Naive thymus-derived CD8-positive, alpha-beta T cell (primary cell): ENCODE measurements around the gene ABTB2. TPM values are rescaled to one million over a fixed set of nuclear protein-coding genes. Genes with fewer than 3 reads are reported as not detected.

Experiments
- ATAC-seq, 2 donors: fragments of 150-1000 bp; cut with Tn5 transposase in 1 of 2; sonication (Bioruptor Pico), chemical (Tn5 transposase) in 1 of 2; 1 replicate in 1 of 2; 2 replicates in 1 of 2; pipeline ENCODE4 v1.10.0; 2021; ENCODE audit warnings: mild to moderate bottlenecking in 2 of 2, moderate library complexity in 2 of 2
- POLR2A ChIA-PET: fragments of 350-600 bp; sonication (Branson Sonifier 250); formaldehyde crosslinking; loops from one replicate; lab custom pipeline; 2021; ENCODE audit warnings: antibody characterized with exemption; lab: Charles Lee
- DNase-seq, 10 donors: peaks; one replicate each; pipeline versions ENCODE4 v3.0.0 to v3.0.0-alpha.2; 2020 to 2022
- H3K27ac Mint-ChIP-seq, 10 donors: one replicate each; pipeline ENCODE4 v1.8.0; 2020 to 2022; ENCODE audit warnings: mild to moderate bottlenecking in 10 of 10, mixed read lengths in 10 of 10, moderate library complexity in 4 of 10, inconsistent platforms in 1 of 10
- H3K27me3 Mint-ChIP-seq, 5 donors: one replicate each; pipeline ENCODE4 v1.8.0; 2021 to 2022; ENCODE audit warnings: mixed read lengths in 5 of 5
- H3K36me3 Mint-ChIP-seq, 3 donors: one replicate each; pipeline ENCODE4 v1.8.0; 2020 to 2022; ENCODE audit warnings: mixed read lengths in 3 of 3, mild to moderate bottlenecking in 2 of 3, inconsistent platforms in 1 of 3
- H3K4me1 Mint-ChIP-seq, 4 donors: one replicate each; pipeline ENCODE4 v1.8.0; 2021 to 2022; ENCODE audit warnings: mixed read lengths in 4 of 4
- H3K4me3 Mint-ChIP-seq, 10 donors: one replicate each; pipeline ENCODE4 v1.8.0; 2020 to 2022; ENCODE audit warnings: mild to moderate bottlenecking in 10 of 10, mixed read lengths in 10 of 10, moderate library complexity in 6 of 10, inconsistent platforms in 1 of 10
- H3K9me3 Mint-ChIP-seq, 9 donors: one replicate each; pipeline ENCODE4 v1.8.0; 2020 to 2022; ENCODE audit warnings: mixed read lengths in 9 of 9, mild to moderate bottlenecking in 3 of 9, inconsistent platforms in 1 of 9, moderate library complexity in 1 of 9
- polyA plus RNA-seq, 3 donors: library from polyadenylated mRNA; unstranded; fragments of 300-500 nt; fragmentation: Illumina TruSeq; gene quantifications; one replicate each; pipeline ENCODE4 v1.2.3, GENCODE V29; 2021
- total RNA-seq, 8 experiments: library from RNA in 2 of 8; stranded (reverse) in 2 of 8; gene quantifications; one replicate each; pipeline ENCODE4 v1.2.3 and lab custom pipeline; 2021 to 2026

Gene ABTB2
- total and polyA plus RNA-seq, 5 experiments from 2014 or later = 0.05 to 0.81 (median 0.69) TPM; not detected in 2

DNA sequence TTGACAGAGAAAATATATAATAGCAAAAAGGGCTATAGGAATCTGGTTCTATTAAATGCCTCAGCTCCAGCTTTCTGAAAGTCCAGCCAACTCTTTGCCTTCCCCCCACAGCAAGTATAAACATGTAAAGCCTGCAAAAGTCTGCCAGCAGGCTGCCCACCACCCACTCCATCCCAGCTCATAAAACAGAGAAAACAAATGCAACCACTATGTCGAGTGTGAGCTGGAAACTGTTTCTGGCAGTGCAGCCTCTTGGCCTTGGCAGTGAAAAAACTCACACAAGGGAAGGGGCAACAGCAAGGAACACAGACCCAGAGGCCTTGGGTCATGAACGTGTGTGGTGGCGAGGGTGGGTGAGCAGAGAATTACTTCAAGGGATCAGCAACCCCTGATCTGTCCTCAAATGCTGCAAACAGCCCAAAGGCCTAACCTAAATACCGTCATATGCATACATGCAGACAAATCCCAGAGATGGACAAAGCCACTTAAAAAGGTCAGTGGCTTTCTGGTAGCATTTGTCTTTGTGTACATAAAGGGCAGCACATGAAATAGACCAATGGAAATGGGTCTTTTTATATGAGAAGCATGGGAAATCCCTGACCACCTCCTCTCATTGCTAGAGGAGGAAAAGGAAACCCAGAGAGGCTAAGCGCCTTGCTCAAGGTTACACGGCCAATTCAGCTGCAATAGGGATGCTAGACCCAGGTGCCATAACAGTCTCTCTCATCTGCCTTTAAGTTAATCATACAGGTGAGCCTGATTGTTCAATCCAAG is 177.6 kb downstream of the ABTB2 start:
- POLR2A ChIA-PET = no interaction called here
- H3K27ac Mint-ChIP-seq = no peak overlapping the region

GRCh38 chr11:34179026-34179675 is 178.7 kb downstream of the ABTB2 start:
- POLR2A ChIA-PET = interaction anchor here (0.7 kb wide), 1 partner anchor 8 kb away, joined by 5 read pairs; no protein-coding TSS in a partner anchor
- H3K27ac Mint-ChIP-seq = no peak overlapping the region
- peaks cover 0 to 6% (median 2%) of the 10 kb centered on the region in 4 donors for H3K4me1 Mint-ChIP-seq
- no peaks in the 10 kb centered on the region for H3K36me3 Mint-ChIP-seq
- ATAC-seq (no peak), DNase-seq (no peak)
- no peaks in the 10 kb centered on the region for H3K9me3 Mint-ChIP-seq
- H3K27me3 Mint-ChIP-seq = peaks cover 0 to 2% (median 0%) of the 10 kb centered on the region in 5 donors
- H3K4me3 Mint-ChIP-seq = no peak overlapping the region

More for the DNA sequence above, 177.6 kb downstream of the ABTB2 start:
- H3K9me3 Mint-ChIP-seq = no peaks in the 10 kb centered on the region
- DNase-seq = no peak
- ATAC-seq = no peak
- H3K4me1 Mint-ChIP-seq = peaks cover 0 to 3% (median 0%) of the 10 kb centered on the region in 4 donors
- peaks cover 0 to 2% (median 0%) of the 10 kb centered on the region in 5 donors for H3K27me3 Mint-ChIP-seq
- no peaks in the 10 kb centered on the region for H3K36me3 Mint-ChIP-seq
- H3K4me3 Mint-ChIP-seq = no peak overlapping the region

DNA sequence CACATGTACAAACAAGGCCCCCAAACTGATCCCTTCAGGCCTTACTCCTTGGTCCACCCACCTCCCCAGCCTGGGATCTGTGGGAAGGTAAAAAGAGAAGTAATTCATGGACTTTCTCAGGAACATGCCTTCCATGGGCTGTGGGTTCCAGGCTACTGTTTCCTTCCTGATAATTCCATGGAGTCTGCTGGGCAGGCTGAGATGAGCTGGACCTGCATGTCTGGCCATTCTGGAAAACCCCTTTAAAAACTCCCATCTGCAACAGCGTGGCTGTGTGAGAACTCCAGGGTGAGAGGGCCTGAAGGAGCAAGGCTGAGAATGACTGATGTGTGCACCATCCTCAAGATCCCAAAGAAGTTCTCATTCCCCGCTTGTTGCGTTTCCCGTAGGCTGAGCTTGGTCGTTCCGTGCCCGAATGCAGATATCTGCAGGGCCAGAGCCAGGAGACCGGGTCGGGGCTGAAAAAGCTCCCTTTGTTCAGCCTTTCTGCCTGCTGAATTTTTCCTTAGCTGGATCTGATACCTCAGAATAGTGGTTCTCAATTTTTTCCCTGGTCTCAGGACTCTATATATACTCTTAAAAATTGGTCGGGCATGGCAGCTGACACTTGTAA is 179.5 kb downstream of the ABTB2 start:
- H3K27me3 Mint-ChIP-seq = peaks cover 0 to 2% (median 0%) of the 10 kb centered on the region in 5 donors

GRCh38 chr11:34176751-34177209 is 181.0 kb downstream of the ABTB2 start:
- Mint-ChIP-seq H3K4me3 (no peak overlapping the region), H3K27me3 (peaks cover 0 to 9% (median 5%) of the 10 kb centered on the region in 5 donors), H3K36me3 (no peaks in the 10 kb centered on the region), H3K9me3 (no peaks in the 10 kb centered on the region), H3K27ac (no peak overlapping the region), H3K4me1 (peaks cover 2 to 6% (median 4%) of the 10 kb centered on the region in 4 donors)
- no peak for ATAC-seq
- DNase-seq = no peak
- POLR2A ChIA-PET = no interaction called here

More for the DNA sequence above, 179.5 kb downstream of the ABTB2 start:
- peaks cover 2 to 6% (median 4%) of the 10 kb centered on the region in 4 donors for H3K4me1 Mint-ChIP-seq
- ATAC-seq (no peak), DNase-seq (no peak)
- H3K4me3 Mint-ChIP-seq = no peak overlapping the region
- no peak overlapping the region for H3K27ac Mint-ChIP-seq
- H3K36me3 Mint-ChIP-seq = no peaks in the 10 kb centered on the region
- H3K9me3 Mint-ChIP-seq = no peaks in the 10 kb centered on the region
- POLR2A ChIA-PET = no interaction called here

DNA sequence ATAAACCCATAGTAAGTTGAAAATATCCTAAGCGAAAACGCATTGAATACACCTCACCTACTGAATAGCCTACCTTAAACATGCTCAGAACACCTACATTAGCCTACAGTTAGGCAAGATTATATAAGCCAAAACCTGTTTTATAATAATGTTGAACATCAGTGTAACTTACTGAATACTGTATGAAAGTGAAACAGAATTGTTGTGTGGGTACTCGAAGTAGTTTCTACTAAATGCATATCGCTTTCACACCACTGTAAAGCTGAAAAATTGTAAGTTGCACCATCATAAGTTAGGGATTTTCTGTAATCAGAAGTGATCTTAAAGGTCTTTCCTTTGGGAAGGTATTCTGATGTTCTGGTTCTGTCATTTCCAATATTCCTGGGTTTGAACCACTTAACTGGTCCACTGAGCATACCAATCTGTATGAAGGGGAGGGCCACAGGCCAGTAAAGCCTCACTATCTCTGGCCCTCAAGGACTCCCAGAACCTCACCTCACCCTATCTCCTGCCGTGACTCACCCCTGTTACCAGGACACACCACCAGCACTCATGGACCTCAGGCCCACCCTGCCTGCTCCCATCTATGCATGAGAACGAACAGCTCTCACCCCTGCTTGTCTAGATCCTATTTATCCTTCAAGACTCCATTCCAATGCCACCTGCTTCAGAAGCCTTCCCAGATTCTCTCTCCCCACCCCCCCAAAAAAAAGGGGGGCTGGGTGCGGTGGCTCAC is 182.4 kb downstream of the ABTB2 start:
- Mint-ChIP-seq H3K27me3 (peaks cover 3 to 9% (median 5%) of the 10 kb centered on the region in 5 donors), H3K27ac (peak overlapping the region in 1 of 10 donors; percentile 71), H3K36me3 (no peaks in the 10 kb centered on the region), H3K4me1 (peaks cover 2 to 6% (median 4%) of the 10 kb centered on the region in 4 donors), H3K9me3 (no peaks in the 10 kb centered on the region), H3K4me3 (peak overlapping the region in 3 of 10 donors; percentile 10 to 45 (median 33))
- ATAC-seq = no peak
- no peak for DNase-seq
- POLR2A ChIA-PET = interaction anchor here (0.5 to 1.7 kb wide), 2 partner anchors 36 to 182 kb away, joined by 4 to 30 read pairs; partner anchors contain the start of gene ABTB2

DNA sequence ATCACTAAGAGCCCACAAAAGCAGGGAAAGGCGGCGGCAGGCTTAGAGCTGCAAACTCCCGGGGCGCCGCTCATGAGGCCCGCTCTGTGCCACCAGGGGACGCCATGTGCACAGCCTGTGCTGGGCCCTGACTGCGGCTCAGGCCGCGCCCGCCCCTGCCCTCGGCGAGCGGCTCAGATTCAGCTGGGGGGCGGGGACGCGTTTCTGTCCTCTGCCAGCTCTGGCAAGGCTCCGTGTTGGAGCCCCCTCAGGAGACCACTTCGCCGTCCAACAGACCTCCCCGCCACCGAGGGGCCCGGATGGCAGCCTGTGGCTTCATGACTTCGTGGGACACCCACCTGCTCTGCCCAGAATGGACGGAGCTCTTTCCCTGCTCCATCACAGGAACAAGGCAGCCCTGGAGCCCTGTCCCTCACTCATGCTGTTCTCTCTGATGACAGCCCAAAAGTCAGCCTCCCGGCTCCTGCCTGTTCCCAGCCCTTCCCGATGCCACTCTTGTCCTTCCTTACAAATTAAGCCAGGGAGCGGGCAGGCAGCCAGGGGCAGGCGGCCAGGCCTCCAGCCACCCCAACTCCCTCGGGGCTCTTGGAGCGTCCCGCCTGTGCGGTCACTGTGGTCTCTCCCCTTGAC is 183.3 kb downstream of the ABTB2 start:
- peaks cover 4 to 13% (median 7%) of the 10 kb centered on the region in 5 donors for H3K27me3 Mint-ChIP-seq
- H3K36me3 Mint-ChIP-seq = no peaks in the 10 kb centered on the region
- POLR2A ChIA-PET = interaction anchor here (0.7 to 1.7 kb wide), 5 partner anchors 33 to 278 kb away, joined by 3 to 30 read pairs (median 3); partner anchors contain the start of gene ABTB2

GRCh38 chr11:34173050-34173449 is 184.8 kb downstream of the ABTB2 start:
- DNase-seq (no peak), ATAC-seq (no peak)
- Mint-ChIP-seq H3K4me3 (peak overlapping the region in 1 of 10 donors; percentile 26), H3K27ac (no peak overlapping the region), H3K4me1 (peaks cover 2 to 6% (median 4%) of the 10 kb centered on the region in 4 donors), H3K36me3 (no peaks in the 10 kb centered on the region), H3K9me3 (no peaks in the 10 kb centered on the region), H3K27me3 (peaks cover 4 to 13% (median 7%) of the 10 kb centered on the region in 5 donors)
- POLR2A ChIA-PET = interaction anchor here (0.6 kb wide), 1 partner anchor 1401 kb away, joined by 3 read pairs; no protein-coding TSS in a partner anchor

More for the DNA sequence above, 183.3 kb downstream of the ABTB2 start:
- Mint-ChIP-seq H3K27ac (peak overlapping the region in 1 of 10 donors; percentile 62), H3K9me3 (no peaks in the 10 kb centered on the region), H3K4me3 (peak overlapping the region in 9 of 10 donors; percentile 39 to 73 (median 54)), H3K4me1 (peaks cover 2 to 6% (median 4%) of the 10 kb centered on the region in 4 donors)
- peak; percentile 100 for ATAC-seq
- DNase-seq = peak; percentile 63 to 88 (median 76)

DNA sequence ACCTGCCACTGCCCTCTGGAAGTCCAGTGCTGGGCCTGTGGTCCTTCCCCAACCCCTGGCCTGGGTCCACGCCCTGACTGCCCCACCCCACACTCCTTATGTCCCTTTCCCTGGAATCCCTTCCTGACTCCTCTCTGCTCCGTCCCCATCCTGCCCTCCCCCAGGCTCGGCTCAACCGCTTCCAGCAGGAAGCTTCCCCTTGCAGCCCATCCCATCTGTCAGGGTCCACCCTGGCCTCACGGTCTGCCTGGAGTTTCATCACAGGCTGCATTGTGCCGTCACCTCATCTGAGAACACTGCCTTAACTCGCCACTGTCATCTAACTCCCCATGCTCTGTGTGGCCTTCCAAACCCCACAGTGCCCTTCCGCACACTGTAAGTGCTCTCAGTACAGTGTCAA is 188.1 kb downstream of the ABTB2 start:
- Mint-ChIP-seq H3K27me3 (peaks cover 4 to 13% (median 7%) of the 10 kb centered on the region in 5 donors), H3K4me1 (peaks cover under 1 to 4% (median 2%) of the 10 kb centered on the region in 4 donors), H3K4me3 (no peak overlapping the region), H3K27ac (peak overlapping the region in 1 of 10 donors; percentile 22), H3K9me3 (no peaks in the 10 kb centered on the region), H3K36me3 (no peaks in the 10 kb centered on the region)
- no peak for DNase-seq
- no peak for ATAC-seq
- POLR2A ChIA-PET = no interaction called here

- Mint-ChIP-seq H3K27ac (no peak overlapping the region), H3K4me3 (no peak overlapping the region), H3K4me1 (peaks cover 0 to 3% (median under 1%) of the 10 kb centered on the region in 4 donors), H3K9me3 (no peaks in the 10 kb centered on the region), H3K36me3 (no peaks in the 10 kb centered on the region), H3K27me3 (peaks cover 4 to 13% (median 7%) of the 10 kb centered on the region in 5 donors)
- ATAC-seq (no peak), DNase-seq (no peak)
- POLR2A ChIA-PET = no interaction called here
Measured at GRCh38 chr11:34168642-34169420, 189.0 kb downstream of the ABTB2 start.

DNA sequence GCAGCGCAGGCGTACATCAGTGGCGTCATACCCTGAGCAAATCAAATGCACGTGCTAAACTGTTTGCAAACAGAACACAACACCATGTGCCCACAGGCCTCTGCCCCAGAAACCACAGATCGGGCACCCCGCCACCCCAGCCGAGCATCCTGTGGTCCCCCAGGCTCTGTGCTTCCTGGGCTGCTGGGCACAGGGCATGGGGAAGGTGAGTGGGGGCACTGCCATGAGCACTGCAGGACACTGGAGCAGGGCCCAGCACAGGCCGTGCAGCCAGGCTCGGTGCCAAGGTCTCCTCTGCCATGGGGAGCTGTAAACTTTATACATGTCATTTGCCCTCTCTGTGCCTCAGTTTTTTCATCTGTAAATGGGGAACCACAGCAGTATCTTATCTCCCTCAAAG is 189.8 kb downstream of the ABTB2 start:
- Mint-ChIP-seq H3K4me3 (no peak overlapping the region), H3K27ac (peak overlapping the region in 1 of 10 donors; percentile 41), H3K9me3 (no peaks in the 10 kb centered on the region), H3K4me1 (no peaks in the 10 kb centered on the region), H3K36me3 (no peaks in the 10 kb centered on the region), H3K27me3 (peaks cover 4 to 11% (median 5%) of the 10 kb centered on the region in 5 donors)
- POLR2A ChIA-PET = no interaction called here
- no peak for ATAC-seq
- DNase-seq = no peak
